Measurements from ENCODE around the gene NR1H3. TPM values are rescaled to one million over a fixed set of nuclear protein-coding genes. Genes with fewer than 3 reads are reported as not detected.

NR1H3 gene
- total and polyA plus RNA-seq, 2 of the 4 experiments (the other 2 are of a cell fraction): 9.1 to 13.6 TPM

- TF ChIP-seq USF2 (IDR thresholded peaks at IDR 0.05; ENCODE audit: low read depth, low read length) (no peak), MXI1 (IDR thresholded peaks at IDR 0.05; ENCODE audit: borderline replicate concordance, low read depth, low read length) (no peak), RCOR1 (IDR thresholded peaks at IDR 0.05; ENCODE audit: insufficient replicate concordance, low read length) (no peak), CEBPB (IDR thresholded peaks at IDR 0.05; ENCODE audit: low read depth, low read length) (no peak)
These were observed 42.4 kb upstream of the NR1H3 start (continued) for GRCh38 chr11:47215366-47215910.
